Epithelial cell of esophagus (primary cell): Measurements from ENCODE around the gene ORMDL3.
A peak's percentile ranks its signal among the peaks of the same experiment; 100 is the strongest.
"Not testable (repeated sequence)": the region's sequence is repeated elsewhere in the genome, so short reads cannot be mapped to it uniquely, and the experiment has no call there.

Source experiments
- DNase-seq: peaks from one replicate; pipeline ENCODE4 v3.0.0; 2010; ENCODE audit warnings: low read depth
- H3K4me3 ChIP-seq: 2 replicates; pipeline ENCODE4 v1.5.1; 2011; ENCODE audit warnings: mild to moderate bottlenecking, low read length, control low read depth
- TF ChIP-seq, protein P1 (sequence below): IDR thresholded peaks from 2 replicates; pipeline ENCODE4 v1.5.1; 2011; ENCODE audit warnings: low read depth, mild to moderate bottlenecking, low read length, control low read depth, inconsistent platforms; ENCODE audit not compliant: insufficient read depth; ENCODE audit errors: missing control alignments

Gene ORMDL3

DNA sequence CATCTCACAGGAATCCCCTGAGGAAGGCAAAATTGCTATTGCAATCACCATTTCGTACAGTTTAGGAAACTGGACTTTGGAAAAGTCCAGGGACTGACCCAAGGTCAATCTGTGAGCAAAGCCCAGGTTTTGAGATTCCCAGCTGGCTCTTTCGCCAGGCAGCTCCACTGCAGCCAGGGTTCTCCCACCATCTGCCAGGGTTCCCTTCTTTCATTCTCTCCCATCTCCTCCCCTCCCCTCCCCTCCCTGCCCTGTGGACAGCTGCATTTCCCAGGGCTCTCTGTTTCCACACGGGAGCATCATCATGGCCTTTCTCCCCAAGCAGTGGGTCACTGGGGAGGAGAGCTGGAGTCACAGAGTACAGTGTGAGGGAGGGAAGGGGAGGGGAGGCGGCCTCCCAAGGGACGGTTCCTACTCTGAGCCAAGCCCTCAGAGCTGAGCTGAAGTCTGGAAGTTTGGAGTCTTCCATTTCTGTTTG is 23.5 kb upstream of the ORMDL3 start:
- no peak overlapping the region for H3K4me3 ChIP-seq
- no peak for DNase-seq
- TF ChIP-seq, protein P1, sequence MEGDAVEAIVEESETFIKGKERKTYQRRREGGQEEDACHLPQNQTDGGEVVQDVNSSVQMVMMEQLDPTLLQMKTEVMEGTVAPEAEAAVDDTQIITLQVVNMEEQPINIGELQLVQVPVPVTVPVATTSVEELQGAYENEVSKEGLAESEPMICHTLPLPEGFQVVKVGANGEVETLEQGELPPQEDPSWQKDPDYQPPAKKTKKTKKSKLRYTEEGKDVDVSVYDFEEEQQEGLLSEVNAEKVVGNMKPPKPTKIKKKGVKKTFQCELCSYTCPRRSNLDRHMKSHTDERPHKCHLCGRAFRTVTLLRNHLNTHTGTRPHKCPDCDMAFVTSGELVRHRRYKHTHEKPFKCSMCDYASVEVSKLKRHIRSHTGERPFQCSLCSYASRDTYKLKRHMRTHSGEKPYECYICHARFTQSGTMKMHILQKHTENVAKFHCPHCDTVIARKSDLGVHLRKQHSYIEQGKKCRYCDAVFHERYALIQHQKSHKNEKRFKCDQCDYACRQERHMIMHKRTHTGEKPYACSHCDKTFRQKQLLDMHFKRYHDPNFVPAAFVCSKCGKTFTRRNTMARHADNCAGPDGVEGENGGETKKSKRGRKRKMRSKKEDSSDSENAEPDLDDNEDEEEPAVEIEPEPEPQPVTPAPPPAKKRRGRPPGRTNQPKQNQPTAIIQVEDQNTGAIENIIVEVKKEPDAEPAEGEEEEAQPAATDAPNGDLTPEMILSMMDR: no peak

DNA sequence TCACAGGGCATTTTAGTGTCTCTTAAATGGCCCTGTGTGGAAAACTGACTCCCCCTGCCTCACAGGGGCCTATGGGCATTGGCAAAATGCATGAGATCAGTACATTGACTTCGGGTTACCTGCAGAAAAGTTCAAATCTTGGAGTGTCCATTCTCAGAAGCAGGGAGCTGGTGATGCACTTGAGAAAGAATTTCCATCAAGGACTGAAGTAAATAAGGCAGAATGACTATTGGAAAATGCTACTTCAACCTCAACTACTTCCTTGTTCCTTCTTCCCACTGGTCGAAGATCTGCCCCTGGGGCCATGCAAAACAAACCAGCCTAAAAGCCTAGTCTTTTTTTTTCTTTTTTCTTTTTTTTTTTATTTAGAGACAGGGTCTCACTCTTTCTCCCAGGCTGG is 21.6 kb upstream of the ORMDL3 start:
- TF ChIP-seq, protein P1: no peak
- DNase-seq: peak; percentile 31
- no peak overlapping the region for H3K4me3 ChIP-seq

DNA sequence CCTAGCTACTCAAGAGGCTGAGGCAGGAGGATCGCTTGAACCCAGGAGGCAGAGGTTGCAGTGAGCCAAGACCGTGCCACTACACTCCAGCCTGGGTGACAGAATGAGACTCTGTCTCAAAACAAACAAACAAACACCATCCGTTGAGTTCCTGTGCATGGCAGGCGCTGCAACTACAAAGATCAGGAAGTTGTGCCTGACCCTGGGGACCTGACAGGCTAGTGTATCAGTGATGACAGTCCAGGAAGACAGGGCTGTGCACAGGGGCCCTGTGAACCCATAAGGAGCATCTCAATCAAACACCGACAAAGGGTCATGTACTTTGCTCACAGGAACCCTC is 21.1 kb upstream of the ORMDL3 start:
- H3K4me3 ChIP-seq, DNase-seq: not testable (repeated sequence)

DNA sequence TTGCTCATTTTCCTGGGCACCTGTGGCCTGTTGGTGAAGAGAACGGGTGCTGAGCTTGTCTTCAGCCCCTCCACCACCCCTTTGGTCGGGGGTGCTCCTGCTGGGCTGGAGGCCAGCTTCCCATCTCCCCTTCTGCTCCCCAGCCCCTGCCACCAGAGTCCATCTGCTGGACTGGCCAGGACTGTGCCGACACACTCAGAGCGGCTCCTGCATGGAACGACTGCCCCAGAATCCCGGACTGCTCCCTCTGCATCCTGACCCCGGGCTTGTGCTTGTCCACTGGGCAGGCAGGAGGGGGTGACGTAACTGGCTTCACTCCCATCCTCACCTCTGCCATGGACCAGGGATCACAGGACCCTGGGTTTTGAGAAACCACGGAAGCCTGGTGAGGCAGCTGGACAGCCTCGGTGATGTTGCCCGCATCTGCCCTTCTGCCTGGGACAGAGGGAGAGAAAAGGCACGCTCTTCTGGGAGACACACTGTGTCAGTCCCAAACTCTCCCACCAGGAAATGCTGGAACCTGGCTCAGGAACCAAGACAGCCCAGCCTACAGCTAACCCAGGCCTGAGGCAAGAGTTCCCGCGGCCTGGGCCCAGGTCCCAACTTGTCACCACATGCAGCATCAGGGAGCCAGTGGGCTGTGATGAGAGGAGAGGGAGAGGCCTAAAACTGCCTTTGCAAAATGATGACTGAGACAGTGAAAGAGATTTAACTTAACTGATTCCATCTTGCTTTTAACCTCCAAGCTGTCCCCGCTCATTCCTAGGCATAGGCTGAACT is 19.3 kb upstream of the ORMDL3 start:
- TF ChIP-seq, protein P1: no peak
- H3K4me3 ChIP-seq: no peak overlapping the region
- DNase-seq: peak; percentile 82

DNA sequence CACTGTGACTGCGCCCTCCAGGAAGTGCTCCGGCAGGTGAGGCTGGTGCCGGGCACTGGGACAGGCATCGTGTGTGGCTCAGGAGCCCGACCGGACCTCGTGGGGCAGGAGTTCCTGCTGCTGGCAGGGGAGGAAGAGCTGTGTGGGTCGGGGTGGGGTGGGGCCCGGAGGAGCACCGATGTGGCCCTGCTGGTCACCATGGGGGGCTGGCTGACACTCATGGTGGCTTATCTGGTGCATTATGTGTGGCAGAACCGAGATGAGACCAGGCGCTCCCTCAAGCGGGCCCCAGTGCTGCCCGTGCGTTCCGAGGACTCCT is 17.0 kb upstream of the ORMDL3 start:
- H3K4me3 ChIP-seq: no peak overlapping the region
- TF ChIP-seq, protein P1: no peak
- no peak for DNase-seq

DNA sequence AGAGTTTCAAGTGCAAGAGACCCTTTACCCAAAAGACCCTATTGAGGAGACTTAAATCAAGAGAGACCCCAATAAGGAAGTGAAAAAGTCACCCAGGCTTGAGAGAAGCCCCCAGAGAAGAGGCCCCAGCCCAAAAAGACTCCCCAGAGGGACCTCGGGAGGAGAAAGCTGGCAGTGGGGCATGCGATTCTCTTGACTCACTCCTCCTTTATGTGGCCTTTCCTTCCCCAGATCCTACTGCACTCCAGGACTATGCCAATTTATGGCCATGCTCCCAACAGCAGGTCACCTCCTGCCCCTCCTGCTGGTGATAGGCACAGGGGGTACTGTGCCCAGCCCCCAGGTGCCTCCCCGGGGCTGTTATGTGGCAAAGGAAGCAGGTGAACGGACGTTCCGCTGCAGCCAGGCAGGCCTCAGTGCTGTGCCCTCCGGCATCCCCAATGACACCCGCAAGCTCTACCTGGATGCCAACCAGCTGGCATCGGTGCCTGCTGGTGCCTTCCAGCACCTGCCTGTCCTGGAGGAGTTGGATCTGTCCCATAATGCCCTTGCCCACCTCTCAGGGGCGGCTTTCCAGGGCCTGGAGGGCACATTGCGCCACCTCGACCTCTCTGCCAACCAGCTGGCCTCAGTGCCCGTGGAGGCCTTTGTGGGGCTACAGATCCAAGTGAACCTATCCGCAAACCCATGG is 16.4 kb upstream of the ORMDL3 start:
- TF ChIP-seq, protein P1: no peak
- DNase-seq: no peak
- no peak overlapping the region for H3K4me3 ChIP-seq

DNA sequence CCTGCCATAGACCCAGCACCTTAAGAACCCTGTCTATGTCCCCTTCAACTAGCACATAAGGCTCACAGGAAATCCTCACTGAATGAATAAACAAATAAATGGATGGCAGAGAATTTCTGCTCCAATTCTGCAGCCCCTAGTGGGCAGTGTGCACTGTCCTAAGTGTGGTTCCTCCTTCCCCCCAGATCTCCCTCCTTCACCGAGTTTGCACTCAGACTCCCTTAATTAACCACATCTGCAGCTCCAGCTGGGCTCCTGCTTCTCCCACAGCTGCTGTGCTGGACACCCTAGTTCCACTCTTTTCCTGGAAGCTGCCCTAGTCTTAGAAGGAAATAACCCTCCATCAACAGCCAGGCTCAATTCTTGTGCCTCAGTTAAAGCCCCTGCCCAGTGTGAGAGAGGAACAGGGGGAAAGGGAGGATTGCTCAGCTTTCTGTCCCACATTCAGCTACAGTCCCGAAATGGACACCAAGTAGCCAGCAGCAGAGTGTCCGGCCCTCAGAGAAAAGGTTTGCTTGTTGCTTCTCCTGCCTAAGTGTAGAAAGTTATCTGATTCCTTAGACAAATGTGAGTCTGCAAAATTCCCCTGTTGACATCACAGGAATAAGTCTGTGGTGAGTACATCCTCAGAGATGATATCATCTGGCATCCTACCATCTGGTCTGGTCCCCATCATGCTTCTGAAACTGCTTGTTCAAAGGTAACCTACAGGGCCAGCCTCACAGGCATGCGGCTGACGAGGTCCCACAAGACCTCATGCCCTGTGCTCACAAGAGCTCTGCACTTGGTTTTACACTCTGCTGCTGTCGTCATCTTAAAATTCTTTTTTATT is 12.4 kb upstream of the ORMDL3 start:
- H3K4me3 ChIP-seq: no peak overlapping the region
- DNase-seq: peak; percentile 71
- TF ChIP-seq, protein P1: no peak
